Stimulated activated CD8-positive, alpha-beta memory T cell treated with anti-CD3 and anti-CD28 coated beads, Interleukin-15, amount 100 ng/mL, for 48 hours (primary cell): ENCODE measurements around the gene CAVIN4.
A peak's percentile ranks its signal among the peaks of the same experiment; 100 is the strongest.

Experiments
- DNase-seq, 2 donors: peaks; one replicate each; pipeline ENCODE4 v3.0.0-alpha.2; 2020; ENCODE audit warnings: low read depth in 2 of 2

CAVIN4 gene

DNA sequence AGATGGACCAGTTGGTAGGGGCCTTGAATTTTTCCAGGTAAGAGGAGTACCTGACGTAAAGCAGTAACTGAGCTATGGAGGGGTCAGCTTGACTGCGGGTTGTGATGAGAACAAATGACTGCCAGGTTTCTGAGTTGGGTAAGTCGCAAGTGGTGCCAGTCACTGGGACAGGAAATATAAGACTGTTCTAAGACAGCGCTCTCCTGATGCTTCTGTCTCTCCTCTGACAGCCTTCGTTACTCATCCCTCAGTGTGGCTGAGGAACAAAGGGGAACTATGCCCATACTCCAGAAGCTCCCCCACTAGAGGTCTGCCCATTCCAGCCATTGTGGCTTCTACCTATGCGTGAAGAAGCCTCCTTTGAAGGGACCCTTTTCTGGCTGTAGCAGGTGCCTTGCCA, 13.3 kb downstream of the CAVIN4 start:
- DNase-seq = no peak

- no peak for DNase-seq
Observed at GRCh38 chr9:100591639-100592412, 13.9 kb downstream of the CAVIN4 start.

- no peak for DNase-seq
Observed at GRCh38 chr9:100595391-100596199, 17.7 kb downstream of the CAVIN4 start.

DNA sequence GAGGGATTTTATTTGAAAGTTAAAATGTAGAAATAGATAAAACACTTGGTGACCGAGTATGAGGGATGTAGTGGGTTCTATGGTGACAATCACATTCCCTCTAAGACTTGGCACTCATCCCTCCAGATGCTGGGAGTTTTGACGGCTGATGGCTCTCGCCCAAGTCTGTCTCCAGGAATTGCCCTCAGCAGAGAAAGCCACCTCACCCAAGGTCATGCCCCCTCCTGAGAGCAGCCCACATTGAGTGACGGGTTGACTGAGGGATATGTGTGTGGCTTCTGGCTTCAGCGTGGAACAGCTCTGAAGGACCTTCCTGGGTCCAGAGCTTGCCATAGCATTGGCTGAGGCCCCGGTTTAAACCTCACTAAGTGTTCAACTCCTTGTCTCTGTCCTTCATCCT, 19.4 kb downstream of the CAVIN4 start:
- no peak for DNase-seq

GRCh38 chr9:100598641-100599145, 20.8 kb downstream of the CAVIN4 start:
- DNase-seq = peak; percentile 67 to 68

DNA sequence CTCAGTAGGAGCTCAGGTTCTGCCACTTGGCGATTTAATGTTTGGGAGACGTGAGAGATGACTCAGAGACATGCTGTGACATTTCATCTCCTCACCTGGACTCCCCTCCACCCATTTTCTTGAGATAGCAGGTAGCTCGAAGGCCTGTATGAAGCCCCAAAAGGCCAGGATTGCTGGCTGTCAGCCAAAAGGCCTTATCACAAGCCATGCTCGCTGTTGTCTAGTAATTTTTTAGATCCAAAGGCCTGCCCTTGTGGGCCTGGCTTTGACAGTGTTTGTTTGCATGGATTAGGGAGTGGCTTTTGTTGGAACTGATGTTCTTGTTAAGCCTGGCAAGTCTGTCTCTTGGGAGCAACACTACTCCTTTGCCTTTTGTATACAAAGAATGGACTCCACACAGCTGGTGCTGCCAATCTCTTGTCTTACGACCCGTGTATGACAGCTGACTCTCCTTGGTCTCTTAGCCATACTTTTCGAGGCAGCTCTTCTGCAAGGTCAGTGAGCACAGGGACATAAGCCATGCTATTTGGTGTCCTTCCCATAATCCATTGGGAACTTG, 22.7 kb downstream of the CAVIN4 start:
- no peak for DNase-seq

GRCh38 chr9:100601216-100601615, 23.3 kb downstream of the CAVIN4 start:
- peak; percentile 6 to 18 for DNase-seq

DNA sequence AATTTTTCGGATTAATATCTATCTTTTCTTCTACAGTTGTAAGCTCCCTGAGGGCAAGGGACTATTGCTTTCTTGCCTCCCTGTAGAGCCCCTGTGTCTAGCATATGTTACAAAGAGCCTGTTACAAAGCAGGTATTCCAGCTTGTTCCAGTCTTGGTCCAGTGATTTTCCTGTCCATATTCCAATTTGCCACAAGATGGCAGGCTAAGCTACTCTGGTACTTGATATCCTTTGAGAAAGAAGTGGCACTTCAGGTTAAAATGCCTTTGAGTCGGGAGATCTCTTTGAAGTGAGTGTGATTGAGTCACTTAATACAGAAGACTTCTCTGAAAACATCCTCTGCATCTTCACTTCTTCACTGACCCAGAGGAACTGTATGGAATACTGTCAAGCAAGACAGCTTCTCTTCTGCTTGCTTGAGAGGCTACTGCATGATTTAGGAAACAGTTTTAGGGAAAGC, 24.5 kb downstream of the CAVIN4 start:
- DNase-seq = no peak

DNA sequence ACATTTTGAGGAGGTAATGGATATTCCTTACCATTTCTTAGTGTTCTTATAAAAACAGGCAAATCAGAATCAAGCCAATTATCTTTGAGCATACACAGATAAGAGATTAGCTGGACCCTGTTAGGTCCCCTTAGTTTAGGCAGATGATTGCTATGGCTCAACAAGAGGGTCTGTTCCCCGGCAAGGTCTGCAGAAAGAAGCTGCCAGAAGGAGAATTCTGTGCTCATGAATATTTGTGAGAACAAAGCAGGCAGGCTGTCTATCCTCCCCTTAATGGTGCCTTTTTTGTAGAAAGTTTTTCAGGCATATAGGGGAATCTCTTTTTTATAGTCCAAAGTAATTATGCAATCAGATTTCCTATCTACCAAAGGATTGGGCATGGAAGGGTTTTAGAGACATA, 27.5 kb downstream of the CAVIN4 start:
- DNase-seq = no peak

- no peak for DNase-seq
Observed at GRCh38 chr9:100619194-100619593, 41.3 kb downstream of the CAVIN4 start.

DNA sequence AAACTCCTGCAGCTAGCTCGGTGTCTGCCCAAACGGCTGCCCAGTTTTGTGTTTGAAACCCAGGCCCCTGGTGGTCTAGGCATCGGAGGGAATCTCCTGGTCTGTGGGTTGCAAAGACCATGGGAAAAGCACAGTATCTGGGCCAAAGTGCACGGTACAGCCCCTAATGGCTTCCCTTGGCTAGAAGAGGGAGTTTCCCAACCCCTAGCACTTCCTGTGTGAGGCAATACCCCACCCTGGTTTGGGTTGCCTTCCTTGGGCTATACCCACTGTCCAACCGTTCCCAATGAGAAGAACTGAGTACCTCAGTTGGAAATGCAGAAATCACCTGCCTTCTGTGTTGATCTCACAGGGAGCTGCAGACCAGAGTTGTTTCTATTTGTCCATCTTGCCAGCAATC, 41.8 kb downstream of the CAVIN4 start:
- DNase-seq = no peak

DNA sequence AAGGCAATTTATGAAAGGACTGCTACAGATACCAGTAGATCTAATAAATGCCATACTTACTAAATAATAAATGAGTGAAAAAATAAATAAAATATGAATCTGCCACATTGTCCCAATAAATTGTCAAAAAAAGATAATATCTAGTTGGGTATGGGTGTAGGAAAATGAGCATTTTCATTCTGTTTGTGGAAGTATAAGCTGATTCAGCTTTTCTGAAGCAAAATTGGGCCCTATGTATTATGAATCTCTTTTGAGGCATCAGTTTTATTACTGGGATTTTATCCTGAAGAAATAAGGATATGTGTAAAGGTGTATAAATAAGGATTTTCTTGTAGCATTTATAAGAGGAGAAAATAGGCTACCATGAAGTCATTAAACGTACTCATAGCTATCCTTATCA, 46.1 kb downstream of the CAVIN4 start:
- no peak for DNase-seq

DNA sequence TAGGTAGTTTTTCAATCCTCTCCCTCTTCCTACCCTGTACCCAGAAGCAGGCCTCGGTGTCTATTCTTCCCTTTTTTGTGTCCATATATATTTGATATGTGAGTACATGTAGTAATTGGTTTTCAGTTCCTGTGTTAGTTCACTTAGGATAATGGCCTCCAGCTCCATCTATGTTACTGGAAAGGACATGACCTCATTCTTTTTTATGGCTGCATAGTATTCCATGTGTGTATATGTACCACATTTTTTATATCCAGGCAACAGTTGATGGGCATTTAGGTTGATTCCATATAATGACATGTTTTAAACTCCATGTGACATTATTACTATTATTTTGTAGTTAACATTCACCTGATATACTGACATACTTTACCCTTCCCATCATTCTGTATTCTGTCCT, 49.1 kb downstream of the CAVIN4 start:
- no peak for DNase-seq

DNA sequence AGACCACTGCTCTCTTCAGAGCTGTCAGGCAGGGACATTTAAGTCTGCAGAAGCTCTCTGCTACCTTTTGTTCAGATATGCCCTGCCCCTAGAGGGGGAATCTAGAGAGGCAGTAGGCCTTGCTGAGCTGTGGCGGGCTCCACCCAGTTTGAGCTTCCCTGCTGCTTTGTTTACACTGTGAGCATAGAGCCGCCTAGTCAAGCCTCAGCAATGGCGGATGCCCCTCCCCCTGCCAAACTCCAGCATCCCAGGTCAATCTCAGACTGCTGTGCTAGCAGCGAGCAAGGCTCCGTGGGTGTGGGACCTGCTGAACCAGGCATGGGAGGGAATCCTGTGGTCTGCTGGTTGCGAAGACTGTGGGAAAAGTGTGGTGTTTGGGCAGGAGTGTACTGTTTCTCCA, 59.9 kb downstream of the CAVIN4 start:
- no peak for DNase-seq
